Endothelial cell of umbilical vein (primary cell): ENCODE results near the gene CNTNAP2. TPM values are rescaled to one million over a fixed set of nuclear protein-coding genes. Genes with fewer than 3 reads are reported as not detected.

Experiments used
- BruUV-seq: library from RNA; stranded (reverse); fragments of 400-500 nt; replicated peaks from 2 replicates; lab custom pipeline; 2021; lab: Mats Ljungman, UMichigan
- CTCF ChIA-PET: fragments of 300-600, 350-600 bp; sonication (Branson Sonifier 250); formaldehyde crosslinking; loops from one replicate; lab custom pipeline; 2021; ENCODE audit warnings: antibody characterized with exemption, inconsistent platforms; lab: Charles Lee
- POLR2A ChIA-PET: fragments of 300-600, 350-600 bp; sonication (Branson Sonifier 250); formaldehyde crosslinking; loops from one replicate; lab custom pipeline; 2021; ENCODE audit warnings: antibody characterized with exemption, inconsistent platforms; lab: Charles Lee
- DNase-seq: peaks from one replicate; pipeline ENCODE4 v3.0.0-alpha.2; 2011; ENCODE audit warnings: low read depth, low spot score
- FAIRE-seq: peaks from 2 replicates; lab custom pipeline; 2011; peaks lifted over from hg19 to GRCh38; lab: Jason Lieb, UNC
- H2AFZ ChIP-seq: 2 replicates; pipeline ENCODE4 v1.6.0; 2012; ENCODE audit warnings: low read depth, low read length, control low read depth, inconsistent platforms
- H3K27ac ChIP-seq: 2 replicates; pipeline ENCODE4 v1.5.1; 2011; ENCODE audit warnings: low read depth, mild to moderate bottlenecking, control low read depth, low read length, moderate library complexity; ENCODE audit not compliant: insufficient read depth
- H3K27me3 ChIP-seq, 2 experiments: 2 replicates each; pipeline versions ENCODE4 v1.6.0 to v1.6.1; 2011; ENCODE audit warnings: low read length in 2 of 2, mixed read lengths in 1 of 2; ENCODE audit not compliant: control insufficient read depth in 2 of 2, insufficient read depth in 2 of 2
- H3K36me3 ChIP-seq, 2 experiments: 2 replicates in 1 of 2; 3 replicates in 1 of 2; pipeline ENCODE4 v1.5.1; 2011; ENCODE audit warnings: low read length in 2 of 2, mild to moderate bottlenecking in 1 of 2, moderate library complexity in 1 of 2; ENCODE audit not compliant: control insufficient read depth in 2 of 2, insufficient read depth in 2 of 2; ENCODE audit errors: extremely low read depth in 1 of 2
- H3K4me1 ChIP-seq: 3 replicates; pipeline ENCODE4 v1.5.1; 2011; ENCODE audit warnings: mild to moderate bottlenecking, low read length; ENCODE audit not compliant: control insufficient read depth, insufficient read depth; ENCODE audit errors: extremely low read depth
- H3K4me2 ChIP-seq: 2 replicates; pipeline ENCODE4 v1.6.1; 2011; ENCODE audit warnings: low read length, control low read depth, mixed read lengths; ENCODE audit not compliant: insufficient read depth
- H3K4me3 ChIP-seq, 3 experiments: fragments of 200-600 bp in 1 of 3; sonication (generic), shearing (Covaris generic) in 1 of 3; replicated peaks in 1 of 3; 2 replicates each; pipeline ENCODE4 v1.5.1; 2011 to 2016; ENCODE audit warnings: control low read depth in 3 of 3, low read length in 3 of 3, mild to moderate bottlenecking in 2 of 3, inconsistent platforms in 1 of 3, low read depth in 1 of 3, moderate library complexity in 1 of 3; ENCODE audit not compliant: insufficient read depth in 1 of 3
- H3K79me2 ChIP-seq: 2 replicates; pipeline ENCODE4 v1.6.0; 2012; ENCODE audit warnings: low read length, inconsistent platforms; ENCODE audit not compliant: control insufficient read depth, insufficient read depth
- H3K9ac ChIP-seq: replicated peaks from 2 replicates; pipeline ENCODE3; 2011; ENCODE audit warnings: low read length, control low read depth; ENCODE audit not compliant: insufficient read depth; ENCODE audit errors: extremely low read depth
- H3K9me1 ChIP-seq: replicated peaks from 3 replicates; pipeline ENCODE4 v1.6.0; 2011; ENCODE audit warnings: mild to moderate bottlenecking, low read length; ENCODE audit not compliant: control insufficient read depth, insufficient read depth; ENCODE audit errors: extremely low read depth
- H3K9me3 ChIP-seq: replicated peaks from 2 replicates; pipeline ENCODE4 v1.5.1; 2012; ENCODE audit warnings: low read length, inconsistent platforms; ENCODE audit not compliant: control insufficient read depth, insufficient read depth
- H4K20me1 ChIP-seq: replicated peaks from 2 replicates; pipeline ENCODE3; 2011; ENCODE audit warnings: mild to moderate bottlenecking, low read length; ENCODE audit not compliant: control insufficient read depth, insufficient read depth; ENCODE audit errors: extremely low read depth
- EZH2 ChIP-seq: IDR thresholded peaks from 2 replicates; pipeline ENCODE4 v1.6.1; 2012; ENCODE audit warnings: borderline replicate concordance, low read depth, mild to moderate bottlenecking, moderate library complexity, low read length, inconsistent platforms; ENCODE audit not compliant: severe bottlenecking
- FOS ChIP-seq: IDR thresholded peaks from 2 replicates; pipeline ENCODE4 v1.6.1; 2011; ENCODE audit warnings: mild to moderate bottlenecking, low read length, moderate library complexity, borderline replicate concordance; ENCODE audit not compliant: insufficient read depth
- GATA2 ChIP-seq: IDR thresholded peaks from 2 replicates; pipeline ENCODE4 v1.7.0; 2011; ENCODE audit warnings: low read depth, mild to moderate bottlenecking, moderate library complexity, mixed read lengths, low read length; ENCODE audit not compliant: insufficient read length, insufficient read depth
- JUN ChIP-seq: IDR thresholded peaks from 2 replicates; pipeline ENCODE4 v1.6.1; 2011; ENCODE audit warnings: borderline replicate concordance, low read depth; ENCODE audit not compliant: insufficient read length, insufficient read depth
- MAX ChIP-seq: IDR thresholded peaks from 2 replicates; pipeline ENCODE4 v1.6.1; 2011; ENCODE audit not compliant: insufficient read depth, insufficient read length
- MYC ChIP-seq: IDR thresholded peaks from one replicate; pipeline ENCODE4 v1.6.1; 2011; ENCODE audit warnings: mild to moderate bottlenecking, low read depth, low read length
- POLR2A ChIP-seq: IDR thresholded peaks from 2 replicates; pipeline ENCODE4 v1.6.1; 2012; ENCODE audit warnings: low read depth, mild to moderate bottlenecking, control low read depth, low read length
- POLR2AphosphoS5 ChIP-seq: IDR thresholded peaks from 2 replicates; pipeline ENCODE4 v1.6.1; 2012; ENCODE audit warnings: low read depth, mild to moderate bottlenecking, control low read depth, low read length, moderate library complexity; ENCODE audit not compliant: insufficient read depth
- dilution Hi-C: fragments of 300-500 bp; cut with MboI; formaldehyde crosslinking; loops from one replicate; pipeline ENCODE4 v1.15.0; 2019; ENCODE audit warnings: low sequenced_read_pairs; ENCODE audit not compliant: extremely low pct_ligation_motif_present
- intact Hi-C: fragments of 100-400 bp; cut with micrococcal nuclease; formaldehyde crosslinking; loops from one replicate; pipeline ENCODE4 v1.10.0; 2022
- polyA plus RNA-seq, 4 experiments: library from polyadenylated mRNA; depleted of rRNA in 3 of 4; stranded (reverse) in 3 of 4; unstranded in 1 of 4; fragments of >200 nt; gene quantifications; 2 replicates each; pipeline versions ENCODE4 v1.2.1 to v1.2.3, GENCODE V29; 2011 to 2012; ENCODE audit warnings: missing spikeins in 1 of 4
- total RNA-seq: library from RNA; stranded (reverse); gene quantifications from 2 replicates; pipeline ENCODE4 v1.2.3, GENCODE V29; 2021
- TF ChIP-seq, protein P1 (sequence below), 2 donors: IDR thresholded peaks; 1 replicate in 1 of 2; 2 replicates in 1 of 2; pipeline ENCODE4 v1.5.1; 2011; ENCODE audit warnings: low read length in 2 of 2, mild to moderate bottlenecking in 2 of 2, moderate library complexity in 2 of 2, control low read depth in 1 of 2, inconsistent platforms in 1 of 2, low read depth in 1 of 2; ENCODE audit not compliant: insufficient read depth in 1 of 2; ENCODE audit errors: extremely low read depth in 1 of 2

CNTNAP2 gene
- total and polyA plus RNA-seq, 2 donors (not counting 3 experiments of a cell fraction or from before 2014, with no cell fraction given) = not detected

- Histone ChIP-seq H3K27ac (no peak overlapping the region), H3K9me1 (no peaks in the 10 kb centered on the region), H3K4me3 (no peak overlapping the region), H3K36me3 (no peaks in the 10 kb centered on the region), H3K4me1 (no peaks in the 10 kb centered on the region), H3K27me3 (no peaks in the 10 kb centered on the region), H3K4me2 (no peak overlapping the region), H3K79me2 (no peaks in the 10 kb centered on the region), H3K9ac (no peak overlapping the region), H3K9me3 (no peaks in the 10 kb centered on the region), H4K20me1 (no peaks in the 10 kb centered on the region), H2AFZ (no peak overlapping the region)
- no TSS peak for BruUV-seq
- FAIRE-seq = no peak
- dilution Hi-C loops (no loop called here), intact Hi-C loops (no loop called here)
- no peak for DNase-seq
- ChIA-PET CTCF (no interaction called here), POLR2A (no interaction called here)
- TF ChIP-seq EZH2 = no peak
- no peak for TF ChIP-seq JUN
- no peak for TF ChIP-seq POLR2AphosphoS5
- TF ChIP-seq GATA2 = no peak
- TF ChIP-seq MAX = no peak
- TF ChIP-seq MYC = no peak
- no peak for TF ChIP-seq FOS
- TF ChIP-seq, protein P1, sequence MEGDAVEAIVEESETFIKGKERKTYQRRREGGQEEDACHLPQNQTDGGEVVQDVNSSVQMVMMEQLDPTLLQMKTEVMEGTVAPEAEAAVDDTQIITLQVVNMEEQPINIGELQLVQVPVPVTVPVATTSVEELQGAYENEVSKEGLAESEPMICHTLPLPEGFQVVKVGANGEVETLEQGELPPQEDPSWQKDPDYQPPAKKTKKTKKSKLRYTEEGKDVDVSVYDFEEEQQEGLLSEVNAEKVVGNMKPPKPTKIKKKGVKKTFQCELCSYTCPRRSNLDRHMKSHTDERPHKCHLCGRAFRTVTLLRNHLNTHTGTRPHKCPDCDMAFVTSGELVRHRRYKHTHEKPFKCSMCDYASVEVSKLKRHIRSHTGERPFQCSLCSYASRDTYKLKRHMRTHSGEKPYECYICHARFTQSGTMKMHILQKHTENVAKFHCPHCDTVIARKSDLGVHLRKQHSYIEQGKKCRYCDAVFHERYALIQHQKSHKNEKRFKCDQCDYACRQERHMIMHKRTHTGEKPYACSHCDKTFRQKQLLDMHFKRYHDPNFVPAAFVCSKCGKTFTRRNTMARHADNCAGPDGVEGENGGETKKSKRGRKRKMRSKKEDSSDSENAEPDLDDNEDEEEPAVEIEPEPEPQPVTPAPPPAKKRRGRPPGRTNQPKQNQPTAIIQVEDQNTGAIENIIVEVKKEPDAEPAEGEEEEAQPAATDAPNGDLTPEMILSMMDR (IDR thresholded peaks at IDR 0.05; ENCODE audit: extremely low read depth in 1 of 2, insufficient read depth in 1 of 2, low read depth in 1 of 2, low read length in 2 of 2) = no peak
- TF ChIP-seq POLR2A = no peak
Measured at GRCh38 chr7:148362541-148362940, 2245.9 kb downstream of the CNTNAP2 start.
